Measurements from ENCODE around the gene FBXL7.

Gene FBXL7

DNA sequence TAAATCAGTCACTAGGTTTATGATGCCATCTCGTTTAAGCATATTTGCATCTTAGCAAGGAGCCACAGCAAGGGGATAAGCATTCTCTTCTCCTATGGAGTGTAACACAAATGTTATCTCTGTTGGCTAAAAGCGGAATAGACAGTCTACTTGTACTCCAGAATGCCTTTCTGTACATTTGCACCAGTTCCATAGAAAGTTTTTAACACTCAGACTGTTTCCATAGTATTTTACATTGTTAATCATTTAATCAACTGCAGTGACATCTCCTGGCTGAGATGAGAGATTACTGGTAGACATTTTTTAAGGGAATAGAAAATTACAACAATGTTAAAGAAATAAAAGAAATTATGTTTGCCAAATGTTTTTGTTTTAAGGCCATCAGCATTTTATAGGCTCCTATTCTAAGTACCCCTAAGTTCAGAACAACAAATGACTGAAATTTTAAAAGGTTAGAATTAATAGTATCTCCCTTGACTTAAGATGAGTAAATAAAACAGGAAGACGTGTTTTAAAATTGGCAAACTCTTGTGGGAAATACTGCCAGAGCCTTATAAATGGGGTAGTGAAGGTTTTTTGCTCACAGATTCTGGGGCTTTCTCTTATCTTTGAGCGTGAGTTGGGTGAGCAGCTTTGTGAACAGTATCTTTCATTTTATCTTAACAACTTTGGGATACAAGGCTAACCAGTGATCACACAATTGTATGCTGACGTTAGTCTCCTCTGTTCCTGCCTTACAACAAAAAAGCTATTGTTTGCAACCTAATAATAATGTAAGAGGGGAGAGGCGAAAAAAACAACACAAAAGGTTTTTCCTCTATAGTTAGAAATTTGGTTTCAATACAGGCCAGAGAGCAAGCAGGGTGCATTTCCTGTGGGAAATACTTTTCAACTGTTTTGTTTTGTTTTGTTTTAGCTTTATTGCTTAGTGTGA, 294.3 kb downstream of the FBXL7 start:
- H3K4me2 ChIP-seq (ENCODE audit: low read length), result no peak overlapping the region
- no peak overlapping the region for H3K4me3 ChIP-seq (ENCODE audit: low read length)
- H3K9ac ChIP-seq (ENCODE audit: low read length), result no peak overlapping the region

DNA sequence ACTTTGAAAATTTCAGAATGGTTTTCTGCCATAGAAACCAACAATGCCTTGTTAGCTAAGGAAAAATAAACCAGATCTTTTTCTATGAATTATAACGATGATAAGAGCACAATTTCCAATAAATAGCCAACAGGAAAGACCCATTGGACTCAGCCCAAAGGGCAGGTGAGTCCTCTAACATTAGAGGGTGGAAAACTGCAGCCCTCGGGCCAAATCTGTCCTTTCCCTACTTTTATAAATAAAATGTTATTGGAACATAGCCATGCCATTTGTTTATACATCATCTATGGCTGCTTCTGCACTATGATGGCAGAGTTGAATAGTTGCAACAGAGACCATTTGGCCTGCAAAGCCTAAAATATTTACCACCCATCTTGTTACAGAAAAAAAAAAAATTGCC, 296.1 kb downstream of the FBXL7 start:
- TF ChIP-seq EZH2phosphoT487 (IDR thresholded peaks at IDR 0.05; ENCODE audit: low read depth) (no peak), CTCF (IDR thresholded peaks at IDR 0.05; ENCODE audit: low read depth, low read length) (no peak)
- Histone ChIP-seq H2AFZ (ENCODE audit: low read depth, low read length) (no peak overlapping the region), H3K4me3 (ENCODE audit: low read length) (no peak overlapping the region), H3K4me2 (ENCODE audit: low read length) (no peak overlapping the region), H3K27ac (ENCODE audit: low read length) (no peak overlapping the region), H3K4me1 (ENCODE audit: low read length) (no peaks in the 10 kb centered on the region), H3K27me3 (ENCODE audit: low read depth, low read length) (no peaks in the 10 kb centered on the region), H3K9me3 (ENCODE audit: insufficient read depth, low read length) (no peaks in the 10 kb centered on the region), H3K79me2 (ENCODE audit: low read length) (no peaks in the 10 kb centered on the region), H4K20me1 (ENCODE audit: insufficient read depth, low read length) (no peaks in the 10 kb centered on the region), H3K9ac (ENCODE audit: low read length) (no peak overlapping the region), H3K36me3 (replicated peaks; ENCODE audit: low read depth, low read length) (no peaks in the 10 kb centered on the region)

More for the DNA sequence above, 294.3 kb downstream of the FBXL7 start:
- Histone ChIP-seq H3K79me2 (ENCODE audit: low read length) (no peaks in the 10 kb centered on the region), H3K27ac (ENCODE audit: low read length) (no peak overlapping the region), H3K27me3 (ENCODE audit: low read depth, low read length) (no peaks in the 10 kb centered on the region), H3K9me3 (ENCODE audit: insufficient read depth, low read length) (no peaks in the 10 kb centered on the region), H3K36me3 (replicated peaks; ENCODE audit: low read depth, low read length) (no peaks in the 10 kb centered on the region), H3K4me1 (ENCODE audit: low read length) (no peaks in the 10 kb centered on the region), H2AFZ (ENCODE audit: low read depth, low read length) (no peak overlapping the region), H4K20me1 (ENCODE audit: insufficient read depth, low read length) (no peaks in the 10 kb centered on the region)
- TF ChIP-seq CTCF (IDR thresholded peaks at IDR 0.05; ENCODE audit: low read depth, low read length), result peak; percentile 14; the same call in 1 of the 2 replicates
- no peak for TF ChIP-seq EZH2phosphoT487 (IDR thresholded peaks at IDR 0.05; ENCODE audit: low read depth)

GRCh38 chr5:15796557-15796956, 296.6 kb downstream of the FBXL7 start:
- H3K36me3 ChIP-seq (replicated peaks; ENCODE audit: low read depth, low read length), result no peaks in the 10 kb centered on the region
- no peak overlapping the region for H3K9ac ChIP-seq (ENCODE audit: low read length)
- H3K4me3 ChIP-seq (ENCODE audit: low read length), result no peak overlapping the region
- no peaks in the 10 kb centered on the region for H4K20me1 ChIP-seq (ENCODE audit: insufficient read depth, low read length)
- no peaks in the 10 kb centered on the region for H3K9me3 ChIP-seq (ENCODE audit: insufficient read depth, low read length)
- no peaks in the 10 kb centered on the region for H3K27me3 ChIP-seq (ENCODE audit: low read depth, low read length)
- no peak overlapping the region for H3K27ac ChIP-seq (ENCODE audit: low read length)
- no peak overlapping the region for H3K4me2 ChIP-seq (ENCODE audit: low read length)
- no peaks in the 10 kb centered on the region for H3K79me2 ChIP-seq (ENCODE audit: low read length)
- no peaks in the 10 kb centered on the region for H3K4me1 ChIP-seq (ENCODE audit: low read length)
- H2AFZ ChIP-seq (ENCODE audit: low read depth, low read length), result no peak overlapping the region
- TF ChIP-seq EZH2phosphoT487 (IDR thresholded peaks at IDR 0.05; ENCODE audit: low read depth) (no peak), CTCF (IDR thresholded peaks at IDR 0.05; ENCODE audit: low read depth, low read length) (no peak)

- Histone ChIP-seq H3K27ac (ENCODE audit: low read length) (no peak overlapping the region), H3K4me2 (ENCODE audit: low read length) (no peak overlapping the region), H3K36me3 (replicated peaks; ENCODE audit: low read depth, low read length) (no peaks in the 10 kb centered on the region), H3K9ac (ENCODE audit: low read length) (no peak overlapping the region), H3K4me3 (ENCODE audit: low read length) (no peak overlapping the region), H3K79me2 (ENCODE audit: low read length) (no peaks in the 10 kb centered on the region), H3K27me3 (ENCODE audit: low read depth, low read length) (no peaks in the 10 kb centered on the region), H2AFZ (ENCODE audit: low read depth, low read length) (no peak overlapping the region), H3K4me1 (ENCODE audit: low read length) (no peaks in the 10 kb centered on the region), H3K9me3 (ENCODE audit: insufficient read depth, low read length) (no peaks in the 10 kb centered on the region), H4K20me1 (ENCODE audit: insufficient read depth, low read length) (no peaks in the 10 kb centered on the region)
- TF ChIP-seq EZH2phosphoT487 (IDR thresholded peaks at IDR 0.05; ENCODE audit: low read depth) (no peak), CTCF (IDR thresholded peaks at IDR 0.05; ENCODE audit: low read depth, low read length) (no peak)
These were observed 297.1 kb downstream of the FBXL7 start for GRCh38 chr5:15797116-15797515.

Measured in OCI-LY3 (cell line).